ENCODE results near the gene RRAD. TPM values are rescaled to one million over a fixed set of nuclear protein-coding genes. Genes with fewer than 3 reads are reported as not detected.
A peak's percentile ranks its signal among the peaks of the same experiment; 100 is the strongest.

RRAD gene
- total RNA-seq, 3 donors from 2014 or later, result 0.15 to 0.50 (median 0.38) TPM

DNA sequence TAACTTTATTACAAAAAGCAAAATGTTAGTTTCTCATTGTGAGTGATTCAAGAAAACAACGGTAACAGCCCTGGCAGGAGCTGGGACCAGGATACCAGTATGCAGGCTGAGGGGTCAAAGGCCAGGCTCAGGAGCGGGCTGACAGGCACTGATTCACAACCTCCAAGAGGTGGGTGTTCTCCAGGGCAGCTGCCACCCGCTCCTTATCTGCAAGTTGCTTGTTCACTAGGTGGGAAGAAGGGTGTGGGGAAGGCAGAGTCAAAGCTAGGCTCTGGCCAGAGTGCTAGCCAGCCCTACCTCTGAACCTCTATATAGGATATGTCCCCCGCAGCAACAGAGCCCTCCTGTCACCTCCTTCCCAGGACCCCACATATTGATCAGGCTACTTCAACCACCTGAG, 6.7 kb upstream of the RRAD start:
- peaks cover 43% of the 10 kb centered on the region for H3K4me1 Mint-ChIP-seq (ENCODE audit: low read depth)
- ATAC-seq, result no peak
- peak overlapping the region; percentile 99 for H3K4me3 Mint-ChIP-seq
- peaks cover 27% of the 10 kb centered on the region for H3K36me3 Mint-ChIP-seq (ENCODE audit: insufficient read depth)
- H3K9me3 Mint-ChIP-seq, result no peaks in the 10 kb centered on the region
- H3K27me3 Mint-ChIP-seq (ENCODE audit: low read depth), result no peaks in the 10 kb centered on the region
- no peak for DNase-seq

DNA sequence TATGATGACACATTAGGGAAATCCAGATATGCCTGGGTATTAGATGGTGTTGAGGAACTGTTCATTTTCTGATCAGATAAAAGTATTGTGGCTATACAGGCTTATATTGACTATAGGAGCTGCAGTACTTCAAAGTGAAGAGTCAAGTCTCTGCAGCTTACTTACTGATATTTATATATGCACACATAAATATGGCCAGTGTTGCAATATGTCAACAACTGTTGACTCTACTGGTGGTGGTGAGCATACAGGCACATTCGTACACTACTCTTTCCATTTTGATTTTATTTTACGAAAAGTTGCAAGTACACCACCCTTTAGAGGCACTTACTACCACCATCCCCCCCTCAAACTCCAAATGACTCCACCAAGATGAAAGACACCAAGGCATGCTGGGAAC, 6.3 kb upstream of the RRAD start:
- Mint-ChIP-seq H3K4me1 (ENCODE audit: low read depth) (peaks cover 40% of the 10 kb centered on the region), H3K9me3 (no peaks in the 10 kb centered on the region), H3K4me3 (peak overlapping the region; percentile 99), H3K36me3 (ENCODE audit: insufficient read depth) (peaks cover 26% of the 10 kb centered on the region), H3K27me3 (ENCODE audit: low read depth) (no peaks in the 10 kb centered on the region)
- DNase-seq (no peak), ATAC-seq (no peak)

DNA sequence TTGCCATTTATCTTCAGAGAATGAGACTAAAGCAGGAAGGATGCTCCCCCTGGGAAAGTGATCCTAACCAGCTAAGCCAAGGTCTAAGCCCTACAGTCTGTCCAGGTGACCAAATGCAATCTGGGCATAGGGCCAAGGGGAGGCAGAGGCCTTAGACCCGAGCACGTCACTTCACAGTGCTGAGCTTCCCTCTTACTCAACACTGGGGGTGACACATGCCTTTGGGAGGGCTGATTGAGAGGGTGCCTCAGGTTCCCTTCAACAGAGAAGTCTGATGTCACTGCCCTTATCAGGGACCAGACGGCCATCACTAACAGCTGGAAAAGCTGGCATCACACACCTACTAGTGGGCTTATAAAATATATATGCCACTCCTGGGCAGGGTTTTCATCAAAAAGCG, 4.9 kb upstream of the RRAD start:
- no peak for DNase-seq
- no peak for ATAC-seq
- Mint-ChIP-seq H3K36me3 (ENCODE audit: insufficient read depth) (peaks cover 25% of the 10 kb centered on the region), H3K27me3 (ENCODE audit: low read depth) (peaks cover 11% of the 10 kb centered on the region), H3K4me3 (no peak overlapping the region), H3K4me1 (ENCODE audit: low read depth) (peaks cover 34% of the 10 kb centered on the region), H3K9me3 (no peaks in the 10 kb centered on the region)

DNA sequence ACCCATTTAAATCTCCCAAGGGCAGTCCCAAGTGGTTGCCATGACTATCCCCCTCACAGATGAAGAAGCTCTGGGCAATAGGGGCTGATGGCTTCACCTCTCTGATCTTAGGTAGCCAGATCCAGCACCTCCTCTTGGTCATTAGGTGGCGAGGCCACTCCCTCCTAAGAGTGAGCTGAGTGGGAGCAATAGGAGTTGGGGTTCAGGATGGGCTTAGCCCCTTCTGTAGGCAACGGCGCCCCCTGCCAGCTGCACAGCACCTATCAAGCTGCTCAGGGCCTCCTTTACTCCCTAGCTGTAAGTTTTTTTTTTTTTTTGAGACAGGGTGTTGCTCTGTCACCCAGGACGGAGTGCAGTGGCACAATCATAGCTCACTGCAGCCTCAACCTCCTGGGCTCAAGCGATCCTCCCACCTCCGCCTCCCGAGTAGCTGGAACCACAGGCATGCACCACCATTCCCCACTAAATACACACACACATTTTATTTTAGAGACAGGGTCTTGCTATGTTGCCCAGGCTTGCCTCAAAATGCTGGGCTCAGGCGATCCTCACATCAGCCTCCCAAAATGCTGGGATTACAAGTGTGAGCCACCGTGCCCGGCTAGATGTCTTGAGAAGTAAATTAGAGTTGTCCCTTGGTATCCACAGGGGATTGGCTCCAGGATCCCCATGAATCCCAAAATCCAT, 3.5 kb upstream of the RRAD start:
- no peak for DNase-seq
- no peaks in the 10 kb centered on the region for H3K9me3 Mint-ChIP-seq
- no peak for ATAC-seq
- peaks cover 17% of the 10 kb centered on the region for H3K27me3 Mint-ChIP-seq (ENCODE audit: low read depth)
- peaks cover 27% of the 10 kb centered on the region for H3K4me1 Mint-ChIP-seq (ENCODE audit: low read depth)
- H3K36me3 Mint-ChIP-seq (ENCODE audit: insufficient read depth), result peaks cover 25% of the 10 kb centered on the region
- no peak overlapping the region for H3K4me3 Mint-ChIP-seq

- Mint-ChIP-seq H3K4me1 (ENCODE audit: low read depth) (peaks cover 20% of the 10 kb centered on the region), H3K27me3 (ENCODE audit: low read depth) (peaks cover 25% of the 10 kb centered on the region), H3K36me3 (ENCODE audit: insufficient read depth) (peaks cover 18% of the 10 kb centered on the region), H3K4me3 (no peak overlapping the region), H3K9me3 (no peaks in the 10 kb centered on the region)
- no peak for DNase-seq
- ATAC-seq, result no peak
These were observed 2.7 kb upstream of the RRAD start for GRCh38 chr16:66927918-66928649.

- no peak overlapping the region for H3K4me3 Mint-ChIP-seq
These were observed 1.7 kb upstream of the RRAD start for GRCh38 chr16:66926961-66927436.

DNA sequence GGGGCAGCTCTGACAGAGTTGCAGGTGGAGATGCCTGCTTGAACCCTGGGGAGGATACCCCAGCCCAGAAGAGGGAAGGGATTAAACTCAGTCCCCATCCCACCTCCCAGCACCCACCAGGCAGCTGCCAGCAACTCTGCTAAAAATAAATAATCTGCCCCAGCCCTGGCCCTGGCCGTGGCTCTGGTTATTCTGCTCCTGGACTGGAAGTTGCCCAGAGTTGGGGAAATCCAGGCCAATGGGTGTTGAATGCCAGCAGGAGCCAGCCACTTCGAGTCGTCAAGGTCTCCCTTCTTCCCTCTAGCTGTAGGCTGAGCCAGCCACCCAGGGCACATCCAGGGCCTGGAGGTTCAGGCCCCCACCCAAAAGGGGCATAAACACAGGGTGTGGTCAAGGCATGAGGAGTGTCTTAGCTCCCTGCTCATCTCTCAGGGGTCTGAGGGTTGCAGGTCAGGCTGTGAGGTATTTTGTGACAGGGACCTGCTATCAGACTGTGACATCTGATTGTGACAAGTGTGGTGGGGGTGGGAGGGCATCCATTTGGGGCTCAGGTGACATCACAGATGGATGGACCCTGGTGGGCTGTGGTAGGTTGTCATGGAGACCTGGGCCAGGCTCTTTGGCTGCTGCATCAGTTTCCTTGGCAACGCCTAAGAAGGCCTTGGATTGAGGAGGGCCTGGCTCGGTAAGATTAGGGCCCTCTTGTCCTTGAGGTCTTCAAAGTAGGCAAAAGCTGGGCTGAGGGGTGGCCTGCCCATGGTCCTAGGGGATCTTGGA, 1.0 kb upstream of the RRAD start:
- peaks cover 2% of the 10 kb centered on the region for H3K36me3 Mint-ChIP-seq (ENCODE audit: insufficient read depth)
- peaks cover 6% of the 10 kb centered on the region for H3K4me1 Mint-ChIP-seq (ENCODE audit: low read depth)
- H3K27me3 Mint-ChIP-seq (ENCODE audit: low read depth), result peaks cover 33% of the 10 kb centered on the region
- DNase-seq, result no peak
- H3K4me3 Mint-ChIP-seq, result no peak overlapping the region
- no peak for ATAC-seq
- H3K9me3 Mint-ChIP-seq, result no peaks in the 10 kb centered on the region

More at GRCh38 chr16:66926961-66927436, 1.7 kb upstream of the RRAD start:
- DNase-seq, result no peak
- Mint-ChIP-seq H3K4me1 (ENCODE audit: low read depth) (peaks cover 10% of the 10 kb centered on the region), H3K36me3 (ENCODE audit: insufficient read depth) (peaks cover 8% of the 10 kb centered on the region), H3K9me3 (no peaks in the 10 kb centered on the region), H3K27me3 (ENCODE audit: low read depth) (peaks cover 32% of the 10 kb centered on the region)
- ATAC-seq, result no peak

GRCh38 chr16:66924527-66925321, 611 bp downstream of the RRAD start:
- peak overlapping the region; percentile 42 for H3K4me3 Mint-ChIP-seq
- ATAC-seq, result peak; percentile 87 to 89
- peaks cover 6% of the 10 kb centered on the region for H3K4me1 Mint-ChIP-seq (ENCODE audit: low read depth)
- H3K36me3 Mint-ChIP-seq (ENCODE audit: insufficient read depth), result no peaks in the 10 kb centered on the region
- H3K27me3 Mint-ChIP-seq (ENCODE audit: low read depth), result peaks cover 35% of the 10 kb centered on the region
- H3K9me3 Mint-ChIP-seq, result no peaks in the 10 kb centered on the region
- peak; percentile 15 for DNase-seq

DNA sequence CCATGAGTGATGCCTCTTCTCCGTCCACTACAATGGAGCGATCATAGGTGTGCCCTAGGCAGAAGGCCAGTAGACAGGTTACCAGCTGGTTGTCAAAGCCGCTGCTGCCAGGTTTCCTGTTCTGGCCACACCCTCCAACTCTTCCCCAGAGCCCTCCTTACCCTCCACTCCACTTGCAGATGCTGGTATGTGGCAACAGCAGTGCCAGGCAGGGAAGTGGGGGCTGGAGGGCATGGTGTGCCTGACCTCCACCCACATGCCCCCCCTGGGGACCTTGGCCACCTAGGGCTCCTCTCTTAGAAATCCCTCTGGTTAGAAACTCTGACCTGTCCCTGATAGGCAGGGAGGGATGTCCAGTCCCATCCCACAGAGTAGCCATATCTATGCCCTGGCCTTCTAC, 1.5 kb downstream of the RRAD start:
- no peak for DNase-seq
- H3K4me3 Mint-ChIP-seq, result no peak overlapping the region
- no peaks in the 10 kb centered on the region for H3K36me3 Mint-ChIP-seq (ENCODE audit: insufficient read depth)
- peaks cover 6% of the 10 kb centered on the region for H3K4me1 Mint-ChIP-seq (ENCODE audit: low read depth)
- H3K27me3 Mint-ChIP-seq (ENCODE audit: low read depth), result peaks cover 35% of the 10 kb centered on the region
- ATAC-seq, result no peak
- no peaks in the 10 kb centered on the region for H3K9me3 Mint-ChIP-seq

DNA sequence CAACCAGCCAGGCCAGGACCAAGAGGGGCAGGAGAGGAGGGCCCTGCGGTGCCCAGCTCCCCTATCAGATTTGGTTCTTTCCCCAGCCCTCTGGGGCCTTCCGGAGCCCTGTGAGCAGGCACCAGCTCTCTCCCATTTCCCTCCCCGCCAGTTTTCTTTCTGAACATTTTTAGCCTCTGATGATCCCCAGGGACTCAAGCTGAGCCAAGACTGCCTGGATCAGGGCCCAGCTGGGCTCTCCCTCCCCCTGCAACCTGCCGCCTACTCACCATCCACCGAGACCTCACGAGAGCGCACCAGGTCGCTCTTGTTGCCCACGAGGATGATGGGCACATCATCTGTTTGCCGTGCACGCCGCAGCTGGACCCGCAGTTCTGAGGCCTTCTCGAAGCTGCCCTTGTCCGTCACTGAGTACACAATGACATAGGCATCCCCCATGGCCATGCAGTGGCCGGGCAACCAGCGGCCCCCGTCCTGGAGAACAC, 2.0 kb downstream of the RRAD start:
- peaks cover 35% of the 10 kb centered on the region for H3K27me3 Mint-ChIP-seq (ENCODE audit: low read depth)

DNA sequence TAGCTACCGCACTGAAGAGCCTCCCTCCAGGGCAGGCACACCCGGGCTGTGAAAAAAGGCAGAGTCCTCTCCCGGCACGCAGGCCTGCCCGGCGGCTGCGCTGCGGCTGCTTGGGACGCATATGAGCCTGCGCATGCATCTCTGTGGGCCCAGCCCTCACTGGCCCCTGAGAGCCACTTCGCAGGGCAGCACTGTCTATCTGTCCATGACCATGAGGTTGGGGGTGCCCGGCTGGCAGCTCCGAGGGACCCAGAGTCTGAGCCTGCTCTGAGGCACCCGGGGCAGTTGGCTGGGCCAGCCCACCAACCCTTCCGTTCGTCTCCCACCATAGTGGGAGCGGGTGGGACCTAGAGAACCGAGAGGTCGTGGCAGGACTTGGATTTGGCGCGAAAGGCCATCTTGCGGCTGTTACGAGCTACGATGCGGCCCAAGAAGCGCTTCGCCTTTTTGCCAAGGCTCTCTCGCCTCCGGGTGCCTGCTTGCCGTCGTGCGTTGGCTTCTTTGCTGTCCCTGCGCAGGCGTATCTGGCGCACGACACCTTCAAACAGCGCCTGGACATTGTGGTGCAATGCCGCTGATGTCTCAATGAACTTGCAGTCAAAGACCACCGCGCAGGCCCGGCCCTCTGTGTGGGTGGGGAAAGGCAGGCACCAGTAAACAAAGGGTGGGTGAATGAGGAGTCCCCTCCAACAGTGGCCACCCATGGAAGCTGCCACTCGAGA, 3.4 kb downstream of the RRAD start:
- DNase-seq (no peak), ATAC-seq (no peak)
- peaks cover 35% of the 10 kb centered on the region for H3K27me3 Mint-ChIP-seq (ENCODE audit: low read depth)
- H3K4me1 Mint-ChIP-seq (ENCODE audit: low read depth), result peaks cover 6% of the 10 kb centered on the region
- no peaks in the 10 kb centered on the region for H3K9me3 Mint-ChIP-seq
- no peaks in the 10 kb centered on the region for H3K36me3 Mint-ChIP-seq (ENCODE audit: insufficient read depth)
- no peak overlapping the region for H3K4me3 Mint-ChIP-seq

More for the DNA sequence above, 2.0 kb downstream of the RRAD start:
- ATAC-seq (no peak), DNase-seq (no peak)
- Mint-ChIP-seq H3K4me1 (ENCODE audit: low read depth) (peaks cover 6% of the 10 kb centered on the region), H3K4me3 (no peak overlapping the region), H3K36me3 (ENCODE audit: insufficient read depth) (no peaks in the 10 kb centered on the region), H3K9me3 (no peaks in the 10 kb centered on the region)

- no peaks in the 10 kb centered on the region for H3K9me3 Mint-ChIP-seq
- H3K4me1 Mint-ChIP-seq (ENCODE audit: low read depth), result peaks cover 6% of the 10 kb centered on the region
- DNase-seq, result no peak
- no peaks in the 10 kb centered on the region for H3K36me3 Mint-ChIP-seq (ENCODE audit: insufficient read depth)
- H3K27me3 Mint-ChIP-seq (ENCODE audit: low read depth), result peaks cover 34% of the 10 kb centered on the region
- ATAC-seq, result no peak
- H3K4me3 Mint-ChIP-seq, result no peak overlapping the region
These were observed 4.2 kb downstream of the RRAD start for GRCh38 chr16:66920924-66921680.

DNA sequence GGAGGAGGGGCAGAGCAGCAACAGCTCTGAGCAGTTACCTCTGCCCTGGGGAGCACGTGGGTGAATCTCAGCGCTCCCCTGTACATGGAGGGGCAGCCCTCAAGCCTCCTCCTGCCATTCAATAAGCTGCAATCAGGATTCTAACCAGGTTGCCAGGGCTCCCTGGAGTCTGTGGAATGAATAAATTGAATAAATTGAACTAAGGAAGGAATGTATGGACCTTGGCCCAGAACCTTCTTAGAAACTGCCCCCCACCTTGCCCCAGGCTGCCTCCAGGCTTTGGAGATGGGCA, 5.1 kb downstream of the RRAD start:
- H3K36me3 Mint-ChIP-seq (ENCODE audit: insufficient read depth), result no peaks in the 10 kb centered on the region
- peaks cover 25% of the 10 kb centered on the region for H3K27me3 Mint-ChIP-seq (ENCODE audit: low read depth)
- DNase-seq (no peak), ATAC-seq (no peak)
- H3K4me1 Mint-ChIP-seq (ENCODE audit: low read depth), result no peaks in the 10 kb centered on the region
- no peak overlapping the region for H3K4me3 Mint-ChIP-seq
- H3K9me3 Mint-ChIP-seq, result no peaks in the 10 kb centered on the region

Measured in activated T-cell treated with anti-CD3 and anti-CD28 coated beads, Interleukin-2, amount 50 U/mL, for 4 hours (primary cell).